GM12873 (cell line): ENCODE data around the gene CDC20.

Source experiments
- CTCF ChIP-seq: IDR thresholded peaks from 2 replicates; pipeline ENCODE4 v1.5.1; 2012; ENCODE audit warnings: low read depth, mild to moderate bottlenecking, moderate library complexity, low read length, control low read depth; ENCODE audit not compliant: insufficient read depth; ENCODE audit errors: missing control alignments

The CDC20 gene

GRCh38 chr1:43319766-43320165 is 39.0 kb upstream of the CDC20 start:
- no peak for TF ChIP-seq CTCF

GRCh38 chr1:43321331-43321891 is 37.4 kb upstream of the CDC20 start:
- TF ChIP-seq CTCF = no peak

- TF ChIP-seq CTCF = no peak
These were observed 36.3 kb upstream of the CDC20 start for GRCh38 chr1:43322506-43322905.

GRCh38 chr1:43324810-43325209 is 34.0 kb upstream of the CDC20 start:
- no peak for TF ChIP-seq CTCF

GRCh38 chr1:43325381-43325780 is 33.4 kb upstream of the CDC20 start:
- TF ChIP-seq CTCF = no peak

- no peak for TF ChIP-seq CTCF
These were observed 31.1 kb upstream of the CDC20 start for GRCh38 chr1:43327549-43328292.

- TF ChIP-seq CTCF = no peak
These were observed 28.6 kb upstream of the CDC20 start for GRCh38 chr1:43329995-43330751.
